AG04450 (cell line): Measurements from ENCODE around the gene KANSL1. TPM values are rescaled to one million over a fixed set of nuclear protein-coding genes. Genes with fewer than 3 reads are reported as not detected.

Experiments
- CTCF ChIA-PET: fragments of 300-600, 350-600 bp; formaldehyde crosslinking; extraction: SDS; loops from one replicate; lab custom pipeline; 2022; ENCODE audit warnings: antibody characterized with exemption, inconsistent platforms; lab: Charles Lee
- POLR2A ChIA-PET: fragments of 350-600 bp; formaldehyde crosslinking; extraction: SDS; loops from one replicate; lab custom pipeline; 2021; ENCODE audit warnings: antibody characterized with exemption, inconsistent platforms; lab: Yijun Ruan, JAX
- DNase-seq: peaks from one replicate; pipeline ENCODE4 v3.0.0-alpha.2; 2011; ENCODE audit warnings: low read depth, low spot score
- H3K27ac ChIP-seq: one replicate; pipeline ENCODE4 v1.5.1; 2012; ENCODE audit warnings: low read depth, low read length, control low read depth
- H3K27me3 ChIP-seq: one replicate; pipeline ENCODE4 v1.6.0; 2012; ENCODE audit warnings: low read length; ENCODE audit not compliant: control insufficient read depth, insufficient read depth
- H3K4me3 ChIP-seq: 2 replicates; pipeline ENCODE4 v1.5.1; 2011; ENCODE audit warnings: mild to moderate bottlenecking, low read depth, low read length, control low read depth
- H3K9me3 ChIP-seq: 2 replicates; pipeline ENCODE4 v1.5.1; 2012; ENCODE audit warnings: low read length; ENCODE audit not compliant: control insufficient read depth, insufficient read depth
- CTCF ChIP-seq: IDR thresholded peaks from 2 replicates; pipeline ENCODE4 v1.5.1; 2011; ENCODE audit warnings: low read depth, low read length, control low read depth, inconsistent platforms
- polyA plus RNA-seq: library from polyadenylated mRNA; depleted of rRNA; stranded (reverse); fragments of >200 nt; gene quantifications from 2 replicates; pipeline ENCODE4 v1.2.3, GENCODE V29; 2011

The KANSL1 gene
- polyA plus RNA-seq, 1 experiment, result 15.6 TPM

DNA sequence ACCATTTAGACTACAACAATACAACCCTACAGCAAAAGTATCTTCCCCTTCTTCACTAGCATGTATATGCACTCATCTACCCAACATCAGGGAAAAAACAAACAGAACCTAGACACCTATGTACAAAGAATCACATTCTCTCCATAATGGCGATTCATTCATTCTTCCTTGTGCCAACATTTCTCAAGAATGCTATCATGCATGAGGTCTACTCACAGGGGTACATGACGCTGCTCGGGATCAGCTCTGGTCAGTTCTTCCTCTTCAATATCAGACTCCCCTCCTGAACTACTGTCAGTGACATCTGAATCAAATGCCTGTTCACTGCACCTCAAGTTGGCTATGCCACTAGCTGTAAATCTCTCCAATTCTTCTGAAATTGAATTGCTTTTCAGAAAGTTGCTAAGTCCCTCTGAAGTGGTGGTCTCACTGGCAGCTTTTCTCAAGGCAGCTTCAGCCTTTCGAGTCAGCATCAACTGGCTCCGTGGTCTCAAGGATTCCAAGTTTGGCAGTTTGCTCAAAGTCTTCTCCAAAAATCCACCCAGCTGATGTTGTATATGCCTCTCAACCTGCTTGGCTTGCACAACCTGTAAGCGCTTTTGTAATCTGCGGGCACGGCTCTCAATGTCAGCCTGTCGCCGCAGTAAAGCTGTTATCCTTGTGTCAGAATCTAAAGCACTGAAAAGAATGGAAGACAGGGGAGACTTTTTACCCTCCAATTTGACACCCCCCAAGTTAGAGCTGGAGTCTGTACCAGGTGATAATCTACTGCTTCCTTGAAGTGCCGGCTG is 22.4 kb downstream of the KANSL1 start:
- Histone ChIP-seq H3K4me3 (no peak overlapping the region), H3K9me3 (no peaks in the 10 kb centered on the region), H3K27ac (no peak overlapping the region), H3K27me3 (no peaks in the 10 kb centered on the region)
- no peak for TF ChIP-seq CTCF
- CTCF ChIA-PET, result interaction anchor here (1.0 kb wide), 1 partner anchor 22 kb away, joined by 5 read pairs; the partner anchor contains the start of gene KANSL1
- POLR2A ChIA-PET, result no interaction called here
- no peak for DNase-seq

DNA sequence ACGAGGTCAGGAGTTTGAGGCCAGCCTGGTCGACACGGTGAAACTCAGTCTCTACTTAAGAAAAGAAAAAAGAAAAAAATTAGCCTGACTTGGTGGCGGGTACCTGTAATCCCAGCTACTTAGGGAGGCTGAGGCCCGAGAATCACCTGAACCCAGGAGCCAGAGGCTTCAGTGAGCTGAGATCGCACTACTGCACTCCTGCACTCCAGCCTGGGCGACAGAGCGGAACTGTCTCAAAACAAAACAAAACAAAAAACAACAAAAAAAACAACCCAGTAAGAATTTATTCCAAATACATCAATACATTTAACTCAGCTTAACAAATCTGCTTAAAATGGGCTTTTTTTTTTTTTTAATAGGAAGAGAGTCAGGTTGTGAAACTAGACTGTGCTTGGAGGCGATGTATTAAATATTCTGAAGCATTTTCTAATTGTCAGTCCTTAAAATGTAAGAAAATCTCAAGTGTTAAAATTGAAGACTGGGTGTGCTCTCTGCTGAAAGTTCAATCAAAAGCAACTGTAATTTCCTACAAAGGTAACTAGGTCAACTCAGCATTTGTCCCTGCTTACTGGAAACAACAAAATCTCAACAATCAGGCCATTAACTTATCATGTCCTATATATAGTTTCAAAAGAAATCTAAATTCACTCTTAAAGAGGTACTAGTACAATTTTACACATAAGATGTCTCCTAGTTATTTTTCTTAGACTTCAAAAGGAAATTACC is 23.2 kb downstream of the KANSL1 start:
- Histone ChIP-seq H3K9me3 (no peaks in the 10 kb centered on the region), H3K4me3 (no peak overlapping the region), H3K27me3 (no peaks in the 10 kb centered on the region), H3K27ac (no peak overlapping the region)
- no peak for DNase-seq
- POLR2A ChIA-PET, result no interaction called here
- no peak for TF ChIP-seq CTCF
- CTCF ChIA-PET, result interaction anchor here (1.8 kb wide), 1 partner anchor 23 kb away, joined by 12 read pairs; the partner anchor contains the start of gene KANSL1

- H3K9me3 ChIP-seq, result no peaks in the 10 kb centered on the region
- no peak for TF ChIP-seq CTCF
- ChIA-PET CTCF (interaction anchor here (1.0 to 2.4 kb wide), 2 partner anchors 25 to 124 kb away, joined by 4 to 19 read pairs; partner anchors contain the start of gene KANSL1), POLR2A (no interaction called here)
- DNase-seq, result peak; percentile 67
- peak overlapping the region; percentile 67 for H3K27ac ChIP-seq
- no peaks in the 10 kb centered on the region for H3K27me3 ChIP-seq
- no peak overlapping the region for H3K4me3 ChIP-seq
Observed at GRCh38 chr17:46167826-46168569, 25.2 kb downstream of the KANSL1 start.

DNA sequence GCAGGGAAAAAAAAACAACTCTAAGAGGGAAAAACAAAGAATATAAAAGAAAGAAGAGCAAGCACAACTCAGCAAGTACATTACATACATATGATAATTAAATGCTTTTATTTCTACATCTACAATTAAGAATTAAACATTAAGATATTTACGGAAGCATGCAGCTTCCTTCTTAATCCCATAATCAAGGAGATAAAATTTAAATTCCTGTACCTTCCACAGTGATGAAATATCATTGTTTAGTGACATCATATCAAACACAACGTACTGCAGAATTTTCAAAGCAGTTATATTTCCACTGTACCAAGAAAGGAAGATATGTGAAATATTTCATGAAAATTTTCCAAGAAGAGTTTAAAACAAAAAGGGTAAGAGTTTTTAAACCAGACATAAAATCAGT is 26.0 kb downstream of the KANSL1 start:
- TF ChIP-seq CTCF, result no peak
- ChIA-PET CTCF (interaction anchor here (1.0 to 2.4 kb wide), 2 partner anchors 26 to 123 kb away, joined by 4 to 19 read pairs; partner anchors contain the start of gene KANSL1), POLR2A (no interaction called here)
- Histone ChIP-seq H3K4me3 (no peak overlapping the region), H3K27me3 (no peaks in the 10 kb centered on the region), H3K27ac (no peak overlapping the region), H3K9me3 (no peaks in the 10 kb centered on the region)
- no peak for DNase-seq
